HG03097 (cell line): ENCODE results near the gene KIF16B.
"Not testable (repeated sequence)": the region's sequence is repeated elsewhere in the genome, so short reads cannot be mapped to it uniquely, and the experiment has no call there.

Experiments
- ATAC-seq: cut with Tn5 transposase; IDR thresholded peaks from one replicate; pipeline ENCODE4 v1.9.1; 2021; ENCODE audit not compliant: unreplicated experiment, low FRiP score

Gene KIF16B

DNA sequence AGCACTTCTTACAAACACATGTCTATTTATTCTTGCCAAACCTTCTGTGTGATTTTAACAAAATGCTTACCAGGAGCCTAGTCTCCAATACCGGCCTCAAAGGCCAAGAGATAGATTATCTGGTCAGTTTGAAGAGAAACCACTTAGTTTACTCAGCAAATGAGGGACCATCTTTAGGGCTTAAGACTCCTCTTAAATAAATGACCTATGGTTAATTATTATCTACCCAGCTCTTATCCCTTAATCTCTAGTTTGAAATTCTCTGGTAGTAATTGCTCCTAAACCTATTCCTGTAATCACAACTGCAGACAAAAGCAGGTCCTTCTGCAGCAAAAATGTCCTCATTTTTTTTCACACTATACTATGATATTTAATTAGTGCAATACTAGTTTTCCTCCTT is 301.8 kb downstream of the KIF16B start:
- ATAC-seq = no peak

DNA sequence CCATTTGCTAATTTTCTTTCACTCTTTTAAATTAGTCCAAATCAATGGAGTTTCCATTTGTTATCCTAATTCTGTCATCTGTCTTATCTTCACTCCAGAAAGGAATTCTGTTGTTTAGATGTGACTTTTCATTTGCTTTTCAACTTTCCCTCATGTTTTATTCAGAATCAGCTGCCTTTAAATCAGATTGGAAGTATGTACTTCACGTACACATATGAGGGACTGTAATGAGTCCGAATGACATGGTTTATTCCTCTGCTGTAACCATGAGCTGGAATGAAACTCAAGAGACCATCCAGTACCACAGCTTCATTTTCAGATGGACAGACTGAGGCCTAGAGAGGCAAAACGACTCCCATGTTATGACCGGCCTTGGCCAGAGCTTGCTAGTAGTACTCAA is 302.3 kb downstream of the KIF16B start:
- no peak for ATAC-seq

DNA sequence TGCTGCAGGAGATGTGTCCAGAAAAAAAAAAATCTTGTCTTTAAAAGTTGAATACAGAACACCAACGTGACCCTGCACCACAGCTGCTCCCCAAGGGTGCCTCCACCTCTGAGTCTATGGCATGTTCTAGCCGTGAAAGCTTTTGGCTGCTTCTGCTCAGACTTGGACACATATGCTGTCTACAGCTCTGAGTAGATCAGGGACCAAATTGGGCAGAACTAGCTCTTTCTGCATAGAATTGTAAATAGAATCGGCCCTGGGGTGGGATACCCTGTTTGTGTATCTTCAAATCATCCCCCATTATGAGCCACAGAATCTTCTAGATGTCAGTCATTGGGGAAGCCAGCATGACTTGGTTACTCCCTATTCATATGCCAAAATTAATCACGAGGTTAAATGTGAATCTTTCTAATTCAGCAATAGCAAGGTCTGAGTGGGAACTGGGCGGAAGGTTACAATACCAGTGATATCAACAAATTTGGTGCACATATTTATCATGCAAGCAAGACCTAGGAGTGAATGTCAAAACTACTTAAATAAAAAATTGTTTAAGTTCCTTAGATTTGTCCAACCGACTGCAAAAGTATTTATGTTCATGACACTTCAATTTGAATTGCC is 302.8 kb downstream of the KIF16B start:
- ATAC-seq = no peak

DNA sequence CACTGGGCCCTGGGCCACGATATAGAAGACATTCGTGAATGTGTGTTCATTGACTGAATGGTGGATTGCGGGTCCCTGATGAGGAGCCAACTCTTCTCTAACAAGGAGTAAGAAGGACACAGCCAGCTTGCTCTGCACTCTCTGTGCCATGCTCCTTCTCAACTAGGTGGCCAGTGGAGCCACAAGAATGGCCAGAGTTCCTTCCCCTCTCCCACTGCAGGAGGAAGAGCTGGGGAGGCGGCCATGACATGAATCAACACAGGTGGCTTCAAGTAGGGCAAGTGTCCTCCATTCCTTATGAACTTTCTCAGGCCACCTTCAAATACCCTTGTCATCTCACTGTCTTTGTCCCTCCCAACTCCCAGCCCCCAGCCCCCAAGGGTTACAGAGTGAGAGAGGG is 305.7 kb downstream of the KIF16B start:
- no peak for ATAC-seq

DNA sequence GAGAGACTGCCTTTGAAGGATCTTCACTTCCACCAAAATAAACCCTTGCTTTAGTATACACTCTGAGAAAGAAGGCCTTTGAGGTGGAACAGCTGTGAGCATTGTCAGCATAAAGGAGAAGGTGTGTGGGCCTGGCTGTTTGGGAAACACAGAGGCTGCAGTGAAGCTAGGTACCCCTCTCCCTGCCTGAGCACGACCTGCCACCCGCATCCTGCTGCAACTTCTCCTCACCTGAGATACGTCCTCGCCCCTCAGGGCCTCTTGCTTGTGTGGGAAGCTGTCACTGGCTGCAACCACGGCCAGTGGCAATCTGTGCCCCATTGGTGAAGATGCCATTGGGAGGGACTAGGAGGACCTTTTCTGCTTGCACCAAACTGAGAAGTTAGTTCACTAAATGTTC is 307.9 kb downstream of the KIF16B start:
- no peak for ATAC-seq

DNA sequence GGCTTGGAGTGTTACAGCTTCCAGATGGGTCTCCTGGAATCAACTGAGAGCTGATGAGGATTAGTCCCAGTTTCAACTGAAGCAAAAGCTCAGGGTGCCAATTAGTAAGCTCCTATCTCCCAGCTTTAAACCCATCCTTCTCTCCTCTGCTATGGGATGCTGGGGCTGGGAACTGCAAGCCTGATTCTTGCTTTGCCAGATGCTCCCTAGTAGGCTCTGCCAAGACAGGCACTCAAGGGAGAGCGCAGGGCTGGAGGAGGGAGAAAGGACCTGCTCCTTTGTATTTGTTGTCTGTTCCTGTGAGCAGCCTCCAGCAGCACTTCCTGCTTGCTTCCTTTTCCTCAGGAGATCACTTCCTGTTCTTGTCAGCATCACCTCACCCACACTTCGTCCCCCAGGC is 309.7 kb downstream of the KIF16B start:
- no peak for ATAC-seq

DNA sequence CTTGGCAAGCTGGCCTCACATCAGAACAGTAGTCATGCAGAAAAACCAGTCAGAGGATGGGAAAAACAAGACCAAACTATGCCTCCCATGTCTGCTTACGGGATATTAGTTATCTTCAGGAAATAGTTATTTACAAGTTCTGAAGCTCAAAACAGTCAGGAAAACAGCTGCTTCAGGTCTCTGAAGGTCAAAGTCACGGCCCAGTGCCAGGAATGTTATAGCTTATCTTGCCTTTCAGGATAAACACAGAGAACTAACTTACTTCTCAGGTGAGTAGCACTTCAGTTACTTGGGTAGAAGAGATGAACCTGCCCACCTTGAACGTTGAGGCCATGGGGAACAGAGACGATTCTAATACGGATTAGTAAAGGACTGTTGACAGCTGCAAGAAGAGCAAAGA is 310.7 kb downstream of the KIF16B start:
- no peak for ATAC-seq

DNA sequence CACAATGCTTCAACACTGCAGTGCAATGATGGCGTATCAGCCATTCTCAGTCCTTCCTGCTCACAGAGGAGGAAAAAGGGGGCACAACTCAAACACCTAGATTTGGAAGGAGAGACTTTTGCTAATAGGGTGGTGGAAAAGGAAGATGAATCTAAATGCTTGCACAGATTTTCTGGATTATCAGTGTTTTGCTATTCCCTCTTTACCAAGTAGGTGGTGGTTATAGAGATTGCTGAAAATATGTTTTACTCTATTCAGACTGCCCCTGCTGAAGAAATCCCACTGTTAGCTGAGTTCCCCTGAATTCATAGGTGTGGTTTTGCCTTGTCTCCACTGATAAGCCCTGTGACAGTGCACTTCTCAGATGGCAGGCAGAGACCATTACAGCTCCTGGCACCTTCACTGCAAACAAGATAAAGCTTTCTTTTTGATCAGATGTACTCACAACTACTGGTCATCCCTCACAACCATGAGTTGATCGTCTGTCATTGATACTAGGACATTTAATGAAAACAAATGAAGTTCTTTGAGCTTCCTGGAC is 311.4 kb downstream of the KIF16B start:
- ATAC-seq = no peak

DNA sequence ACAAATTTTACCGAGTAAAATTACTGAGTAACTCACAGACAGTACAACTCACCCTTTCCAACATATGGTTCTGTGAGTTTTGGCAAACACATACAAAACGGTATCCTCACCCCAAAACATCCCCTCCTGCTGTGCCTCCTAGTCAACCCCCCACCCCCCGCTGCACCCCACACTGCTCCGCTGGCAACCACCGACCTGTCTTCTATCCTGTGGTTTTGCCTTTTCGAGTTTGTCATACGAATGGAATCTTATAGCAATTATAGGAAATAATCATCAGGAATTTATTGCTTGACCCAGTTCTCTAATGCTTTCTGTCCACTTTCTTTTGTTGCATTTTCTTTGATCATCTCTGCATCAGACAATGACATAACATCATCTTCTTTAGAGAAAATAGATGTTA is 312.3 kb downstream of the KIF16B start:
- no peak for ATAC-seq

DNA sequence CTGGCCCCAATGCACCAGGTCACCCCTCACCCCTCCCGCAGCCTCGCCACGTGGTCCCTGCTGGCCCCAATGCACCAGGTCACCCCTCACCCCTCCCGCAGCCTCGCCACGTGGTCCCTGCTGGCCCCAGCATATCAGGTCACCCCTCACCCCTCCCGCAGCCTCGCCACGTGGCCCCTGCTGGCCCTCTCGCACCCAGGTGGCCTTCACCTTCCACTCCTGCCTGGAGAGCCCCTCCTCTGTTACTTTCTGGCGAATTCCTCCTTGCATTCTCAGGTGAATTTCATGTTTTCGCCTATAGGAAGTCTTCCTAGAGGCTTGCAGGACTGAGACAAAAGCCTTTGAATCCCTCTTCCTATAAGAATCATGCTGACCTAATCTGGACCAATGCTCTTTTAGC is 313.1 kb downstream of the KIF16B start:
- ATAC-seq = not testable (repeated sequence)

DNA sequence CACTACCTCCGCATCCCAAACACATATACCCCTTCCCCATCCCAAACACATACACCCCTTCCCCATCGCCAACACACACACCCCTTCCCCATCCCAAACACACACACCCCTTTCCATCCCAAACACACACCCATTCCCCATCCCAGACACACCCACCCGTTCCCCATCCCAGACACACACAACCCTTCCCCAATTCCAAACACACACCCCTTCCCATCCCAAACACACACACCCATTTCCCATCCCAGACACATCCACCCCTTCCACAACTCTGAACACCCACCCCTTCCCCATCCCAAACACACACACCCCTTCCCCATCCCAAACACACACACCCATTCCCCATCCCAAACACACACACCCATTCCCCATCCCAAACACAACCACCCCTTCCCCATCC is 314.5 kb downstream of the KIF16B start:
- ATAC-seq = no peak

DNA sequence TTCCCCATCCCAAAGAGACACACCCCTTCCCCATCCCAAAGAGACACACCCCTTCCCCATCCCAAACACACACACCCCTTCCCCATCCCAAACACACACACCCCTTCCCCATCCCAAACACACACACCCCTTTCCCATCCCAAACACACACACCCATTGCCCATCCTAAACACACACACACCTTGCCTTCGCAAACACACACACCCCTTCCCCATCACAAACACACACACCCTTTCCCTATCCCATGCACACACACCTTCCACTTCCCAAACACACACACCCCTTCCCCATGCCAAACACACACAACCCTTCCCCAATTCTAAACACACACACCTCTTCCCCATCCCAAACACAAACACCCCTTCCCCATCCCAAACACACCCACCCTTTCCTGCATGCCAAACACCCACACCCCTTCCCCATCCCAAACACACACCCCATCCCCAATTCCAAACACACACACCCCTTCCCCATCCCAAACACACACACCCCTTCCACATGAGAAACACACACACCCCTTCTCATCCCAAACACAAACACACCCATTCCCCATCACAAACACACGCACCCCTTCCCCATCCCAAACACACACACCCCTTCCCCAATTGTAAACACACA is 315.3 kb downstream of the KIF16B start:
- ATAC-seq = no peak

DNA sequence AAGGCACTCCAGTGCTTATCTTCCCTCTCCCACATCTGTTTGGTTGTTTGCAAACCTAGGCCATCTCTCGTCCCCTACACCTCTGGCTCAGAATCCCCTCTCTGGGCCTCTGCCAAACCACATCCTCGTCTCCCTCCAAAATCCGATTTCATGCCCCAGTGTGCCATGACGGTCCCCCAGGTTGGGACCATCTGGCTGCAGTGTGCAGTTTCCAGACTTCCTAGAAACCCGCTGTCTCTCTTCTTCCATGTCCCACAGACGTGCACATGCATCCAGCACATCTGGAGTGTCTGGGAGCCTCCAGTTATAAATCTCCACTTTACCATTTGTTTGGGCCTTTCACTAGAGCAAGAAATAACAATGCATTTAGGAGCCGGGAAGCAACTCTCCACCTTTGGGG is 316.2 kb downstream of the KIF16B start:
- no peak for ATAC-seq

DNA sequence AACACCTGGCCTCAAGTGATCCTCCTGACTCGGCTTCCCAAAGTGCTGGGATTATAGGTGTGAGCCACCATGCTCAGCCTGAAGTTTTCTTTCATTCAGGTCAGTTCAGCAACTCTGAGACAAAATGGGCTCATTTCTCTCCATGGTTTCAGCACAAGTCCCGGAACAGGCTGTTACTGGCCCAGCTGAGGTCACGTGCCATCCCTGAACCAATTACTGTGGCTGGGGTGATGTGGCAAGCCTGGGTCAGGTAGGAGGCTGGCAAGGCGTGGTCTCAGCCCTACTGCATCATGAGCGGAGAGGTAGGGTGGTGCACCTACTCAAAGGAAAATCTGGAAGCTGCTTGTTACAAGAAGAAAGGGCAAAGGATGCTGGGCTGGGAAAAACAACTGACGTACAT is 326.4 kb downstream of the KIF16B start:
- no peak for ATAC-seq

DNA sequence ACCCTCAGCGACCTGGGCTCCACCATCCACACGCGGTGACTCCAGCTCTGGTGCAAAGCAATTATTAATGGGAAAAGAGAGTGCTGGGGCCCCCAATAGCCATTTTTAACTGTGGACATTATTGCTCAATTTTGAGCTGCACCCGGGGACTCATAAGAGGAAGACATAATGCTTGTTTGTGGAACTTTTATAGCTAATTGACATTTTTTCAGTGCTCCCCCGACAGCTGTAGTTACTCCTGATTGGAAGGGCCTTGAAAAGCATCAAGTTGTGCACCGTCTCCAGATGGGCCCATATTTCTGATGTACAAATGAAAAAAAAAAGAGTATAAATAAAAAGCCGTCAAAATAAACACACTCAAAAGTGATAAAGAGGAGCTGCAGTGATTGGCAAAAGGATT is 327.0 kb downstream of the KIF16B start:
- ATAC-seq = no peak

DNA sequence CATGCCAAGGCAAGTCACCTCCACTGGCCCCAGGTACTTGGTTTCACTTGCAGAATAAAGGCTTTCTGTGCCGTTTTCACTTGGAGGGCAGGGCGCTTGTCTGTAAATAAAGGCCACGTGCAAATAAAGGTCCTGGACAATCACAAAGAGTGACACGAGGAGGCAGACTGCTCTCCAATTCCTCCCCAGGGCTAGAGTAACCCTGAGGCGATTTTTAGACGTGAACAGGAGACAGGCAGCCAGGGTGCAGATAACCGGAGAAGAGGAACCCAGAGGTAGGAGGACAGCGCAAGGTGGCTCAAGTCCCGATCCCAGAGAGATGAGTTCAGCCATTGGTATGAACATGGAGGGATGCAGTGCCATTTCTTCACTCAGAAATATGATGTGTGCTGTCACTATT is 327.4 kb downstream of the KIF16B start:
- ATAC-seq = no peak

DNA sequence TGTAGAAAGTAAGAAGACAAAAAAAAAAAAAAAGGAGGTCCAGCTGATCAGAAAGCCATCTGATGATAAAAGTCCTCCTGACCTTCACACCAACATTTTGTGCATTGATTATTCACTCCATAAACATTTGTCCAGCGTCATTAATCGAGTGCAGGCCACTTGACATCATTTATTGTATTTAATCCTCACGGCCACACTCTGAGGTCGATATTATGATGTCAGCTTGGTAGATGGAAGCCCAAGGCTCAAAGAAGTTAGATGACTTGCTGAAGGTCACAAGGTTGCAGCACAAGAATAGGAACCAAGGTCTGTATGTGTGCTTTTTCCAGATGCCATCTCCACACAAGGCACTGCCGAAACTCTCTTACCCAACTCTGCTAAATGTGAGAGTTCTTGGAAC is 328.4 kb downstream of the KIF16B start:
- ATAC-seq = no peak

DNA sequence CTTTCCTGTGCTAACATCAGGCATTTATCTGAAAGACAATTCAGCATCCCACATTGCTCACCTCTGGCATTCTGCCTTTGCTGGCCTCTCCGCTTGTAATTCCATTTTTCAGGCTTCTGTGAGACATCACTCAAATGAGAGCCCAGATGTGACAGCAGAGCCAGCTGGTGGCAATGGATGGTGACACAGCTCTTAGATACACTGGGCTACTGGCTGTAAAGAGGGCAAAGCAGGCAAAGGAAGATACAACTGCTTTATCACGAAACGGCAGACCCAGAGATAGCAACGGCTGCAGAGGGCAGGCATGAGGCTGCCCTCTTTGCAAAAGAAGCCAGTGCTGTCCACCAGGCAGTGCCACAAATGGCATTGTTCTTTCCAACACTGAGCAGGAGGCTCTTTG is 329.8 kb downstream of the KIF16B start:
- ATAC-seq = no peak

DNA sequence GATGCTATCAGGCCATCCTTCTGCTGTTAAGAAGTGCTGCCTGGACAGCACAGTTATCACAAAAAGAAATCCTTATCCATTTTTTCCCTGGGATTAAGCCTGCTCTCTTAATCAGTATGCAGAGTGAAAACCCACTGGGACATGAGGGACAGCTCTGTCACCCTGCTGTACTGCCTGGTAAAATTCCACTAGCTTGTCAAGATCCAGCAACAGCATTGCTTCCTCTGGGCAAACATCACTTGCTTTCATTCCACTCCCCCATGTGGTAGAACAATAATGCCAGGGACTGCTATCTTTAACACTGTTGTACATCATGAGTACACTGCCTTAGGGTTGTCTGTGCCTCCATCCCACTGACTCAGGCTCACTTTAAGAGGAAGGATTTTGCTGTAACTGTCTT is 331.3 kb downstream of the KIF16B start:
- no peak for ATAC-seq

DNA sequence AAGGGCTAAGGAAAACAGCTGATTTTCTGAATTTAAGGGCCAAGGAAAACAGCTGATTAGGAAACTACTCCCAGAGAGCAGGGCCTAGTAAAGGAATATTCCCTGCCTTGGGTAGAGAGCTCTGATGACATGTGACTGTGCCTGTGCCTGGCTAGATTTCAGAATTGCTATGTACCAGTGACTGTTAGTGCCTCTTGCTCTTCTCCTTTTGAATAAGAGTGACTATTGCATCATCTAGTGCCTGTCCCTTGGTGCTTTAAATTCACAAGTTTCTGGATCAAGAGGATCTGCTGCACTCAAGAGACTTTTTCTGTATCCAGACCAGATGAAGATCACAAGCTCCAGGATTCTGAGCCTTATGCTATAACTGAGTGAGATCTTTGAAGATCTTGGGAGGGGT is 332.9 kb downstream of the KIF16B start:
- no peak for ATAC-seq

DNA sequence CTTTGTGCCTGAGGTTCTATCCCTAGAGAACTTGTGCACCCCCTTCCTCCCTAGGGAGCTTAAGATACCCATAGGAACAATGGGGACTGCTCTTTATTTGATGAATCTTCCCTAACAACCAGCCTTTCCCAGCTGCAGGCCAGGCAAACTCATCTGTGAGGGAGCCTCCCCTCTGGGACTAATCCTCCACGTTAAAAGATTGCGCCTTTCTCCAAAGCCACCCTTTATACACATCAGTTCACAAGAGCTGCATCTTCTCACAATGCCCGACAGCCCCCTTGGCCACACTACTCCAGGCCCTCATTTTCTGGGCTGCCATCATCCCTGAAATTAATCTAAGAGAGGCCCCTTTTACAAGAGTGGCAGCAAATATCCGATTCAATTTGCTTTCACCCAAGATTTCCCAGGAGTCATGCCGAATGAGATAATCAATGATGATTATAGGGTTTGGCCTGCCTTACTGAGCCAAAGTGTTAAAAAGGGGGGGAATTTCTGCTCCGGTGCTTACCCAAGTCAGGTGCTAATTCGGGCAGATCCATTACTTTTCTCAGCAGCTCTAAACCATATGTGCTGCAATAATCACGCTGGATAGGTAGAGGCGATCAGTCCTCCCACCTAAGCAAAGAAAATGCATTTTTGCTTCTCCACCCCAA is 336.5 kb downstream of the KIF16B start:
- ATAC-seq = no peak

DNA sequence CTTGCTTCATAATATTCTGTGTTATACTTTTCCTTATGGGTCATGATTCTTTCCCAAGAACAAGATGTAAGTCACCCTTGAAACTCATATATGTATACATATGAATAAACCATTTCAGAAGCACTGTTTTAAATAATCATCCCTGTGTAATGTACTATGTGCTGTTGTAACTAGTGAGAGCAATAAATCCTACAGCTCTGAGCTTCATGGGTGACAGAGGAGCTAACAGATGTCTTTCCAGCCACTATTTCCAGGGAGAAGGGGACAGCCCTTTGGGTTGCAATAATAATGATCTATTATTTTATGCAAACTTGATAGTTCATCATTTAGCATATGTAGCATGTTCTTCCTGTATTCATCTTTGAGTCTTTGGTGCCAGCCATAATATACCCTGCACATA is 342.8 kb downstream of the KIF16B start:
- no peak for ATAC-seq
